ENCODE data around the gene FBN1.

DNA sequence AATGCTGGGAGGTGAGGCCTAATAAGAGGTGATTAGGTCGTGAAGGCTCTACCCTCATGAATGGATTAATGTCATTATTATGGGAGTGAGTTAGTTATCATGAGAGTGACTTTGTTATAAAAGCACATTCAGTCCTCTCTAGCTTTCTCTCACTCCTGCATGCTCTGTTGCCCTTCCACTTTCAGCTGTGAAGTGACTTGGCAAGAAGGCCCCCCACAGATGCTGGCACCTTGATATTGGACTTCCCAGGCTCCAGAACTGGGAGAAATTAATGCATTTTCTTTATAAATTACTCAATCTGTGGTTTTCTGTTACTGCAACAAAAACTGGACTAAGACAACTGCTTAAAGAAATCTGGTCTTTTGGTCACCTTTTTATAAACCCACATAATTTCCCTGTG is 144.3 kb downstream of the FBN1 start:
- TF ChIP-seq EZH2 (IDR thresholded peaks at IDR 0.05; ENCODE audit: borderline replicate concordance, low read depth, low read length, severe bottlenecking), result no peak
- TF ChIP-seq, protein P1, sequence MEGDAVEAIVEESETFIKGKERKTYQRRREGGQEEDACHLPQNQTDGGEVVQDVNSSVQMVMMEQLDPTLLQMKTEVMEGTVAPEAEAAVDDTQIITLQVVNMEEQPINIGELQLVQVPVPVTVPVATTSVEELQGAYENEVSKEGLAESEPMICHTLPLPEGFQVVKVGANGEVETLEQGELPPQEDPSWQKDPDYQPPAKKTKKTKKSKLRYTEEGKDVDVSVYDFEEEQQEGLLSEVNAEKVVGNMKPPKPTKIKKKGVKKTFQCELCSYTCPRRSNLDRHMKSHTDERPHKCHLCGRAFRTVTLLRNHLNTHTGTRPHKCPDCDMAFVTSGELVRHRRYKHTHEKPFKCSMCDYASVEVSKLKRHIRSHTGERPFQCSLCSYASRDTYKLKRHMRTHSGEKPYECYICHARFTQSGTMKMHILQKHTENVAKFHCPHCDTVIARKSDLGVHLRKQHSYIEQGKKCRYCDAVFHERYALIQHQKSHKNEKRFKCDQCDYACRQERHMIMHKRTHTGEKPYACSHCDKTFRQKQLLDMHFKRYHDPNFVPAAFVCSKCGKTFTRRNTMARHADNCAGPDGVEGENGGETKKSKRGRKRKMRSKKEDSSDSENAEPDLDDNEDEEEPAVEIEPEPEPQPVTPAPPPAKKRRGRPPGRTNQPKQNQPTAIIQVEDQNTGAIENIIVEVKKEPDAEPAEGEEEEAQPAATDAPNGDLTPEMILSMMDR (IDR thresholded peaks at IDR 0.05; ENCODE audit: extremely low read depth in 1 of 2, insufficient read depth in 1 of 2, low read depth in 1 of 2, low read length in 2 of 2), result no peak
- no peak for TF ChIP-seq POLR2A (IDR thresholded peaks at IDR 0.05; ENCODE audit: low read depth, low read length)
- TF ChIP-seq MYC (IDR thresholded peaks at IDR 0.05; ENCODE audit: low read depth, low read length), result no peak
- no peak for TF ChIP-seq POLR2AphosphoS5 (IDR thresholded peaks at IDR 0.05; ENCODE audit: insufficient read depth, low read depth, low read length)
- TF ChIP-seq, protein P2, sequence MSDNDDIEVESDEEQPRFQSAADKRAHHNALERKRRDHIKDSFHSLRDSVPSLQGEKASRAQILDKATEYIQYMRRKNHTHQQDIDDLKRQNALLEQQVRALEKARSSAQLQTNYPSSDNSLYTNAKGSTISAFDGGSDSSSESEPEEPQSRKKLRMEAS (IDR thresholded peaks at IDR 0.05; ENCODE audit: insufficient read depth, insufficient read length), result no peak
- TF ChIP-seq FOS (IDR thresholded peaks at IDR 0.05; ENCODE audit: borderline replicate concordance, insufficient read depth, low read length), result no peak
- TF ChIP-seq GATA2 (IDR thresholded peaks at IDR 0.05; ENCODE audit: insufficient read depth, insufficient read length, low read depth, low read length), result no peak
- no peak for TF ChIP-seq JUN (IDR thresholded peaks at IDR 0.05; ENCODE audit: borderline replicate concordance, insufficient read depth, insufficient read length, low read depth)

Data from endothelial cell of umbilical vein (primary cell).